ENCODE results near the gene MFAP3L.

MFAP3L gene

GRCh38 chr4:170005472-170005871 is 20.7 kb downstream of the MFAP3L start (continued):
- TF ChIP-seq HIC1 (tag by site-specific recombination; IDR thresholded peaks at IDR 0.05) (no peak), SP3 (tag by site-specific recombination; IDR thresholded peaks at IDR 0.05) (no peak), TSHZ1 (tag by site-specific recombination; IDR thresholded peaks at IDR 0.05; ENCODE audit: borderline replicate concordance) (peak; percentile 28; the same call in 1 of the 2 replicates), ZNF140 (tag by site-specific recombination; IDR thresholded peaks at IDR 0.05) (no peak), ZNF571 (tag by site-specific recombination; IDR thresholded peaks at IDR 0.05) (no peak), ZNF561 (tag by site-specific recombination; IDR thresholded peaks at IDR 0.05; ENCODE audit: borderline replicate concordance) (no peak), ZSCAN5A (tag by site-specific recombination; IDR thresholded peaks at IDR 0.05) (no peak), OVOL3 (tag by site-specific recombination; IDR thresholded peaks at IDR 0.05) (peak; percentile 87), ZBTB6 (tag by site-specific recombination; IDR thresholded peaks at IDR 0.05) (no peak), ZNF202 (tag by site-specific recombination; IDR thresholded peaks at IDR 0.05; ENCODE audit: borderline replicate concordance) (no peak), PRDM10 (tag by site-specific recombination; IDR thresholded peaks at IDR 0.05) (peak; percentile 59), ZNF391 (tag by site-specific recombination; IDR thresholded peaks at IDR 0.05; ENCODE audit: borderline replicate concordance, low read depth) (0 out of 2 replicates have a peak, but pooled peaks have one; percentile 56), FEZF1 (tag by site-specific recombination; IDR thresholded peaks at IDR 0.05) (peak; percentile 93), BCL11A (tag by site-specific recombination; IDR thresholded peaks at IDR 0.05; ENCODE audit: low read depth) (no peak), SCRT2 (tag by site-specific recombination; IDR thresholded peaks at IDR 0.05) (no peak), MZF1 (tag by site-specific recombination; IDR thresholded peaks at IDR 0.05; ENCODE audit: borderline replicate concordance) (no peak), IKZF3 (tag by site-specific recombination; IDR thresholded peaks at IDR 0.05) (no peak), KLF17 (tag by site-specific recombination; IDR thresholded peaks at IDR 0.05) (no peak), ZNF76 (tag by site-specific recombination; IDR thresholded peaks at IDR 0.05; ENCODE audit: borderline replicate concordance, low read depth) (no peak), ZNF645 (tag by site-specific recombination; IDR thresholded peaks at IDR 0.05) (no peak), ZNF274 (IDR thresholded peaks at IDR 0.05; ENCODE audit: low read length) (no peak), ZNF274 (tag by site-specific recombination; IDR thresholded peaks at IDR 0.05; ENCODE audit: borderline replicate concordance) (no peak), ZNF121 (tag by site-specific recombination; IDR thresholded peaks at IDR 0.05) (no peak), ZNF580 (tag by site-specific recombination; IDR thresholded peaks at IDR 0.05) (0 out of 2 replicates have a peak, but pooled peaks have one; percentile 51), ZNF707 (tag by site-specific recombination; IDR thresholded peaks at IDR 0.05) (no peak), ZNF560 (tag by site-specific recombination; IDR thresholded peaks at IDR 0.05; ENCODE audit: borderline replicate concordance) (no peak)

Data from HEK293 (cell line).